Psoas muscle (tissue), 8 donors: ENCODE data around the gene ST6GALNAC6. TPM values are rescaled to one million over a fixed set of nuclear protein-coding genes. Genes with fewer than 3 reads are reported as not detected.
"Not testable (repeated sequence)": the region's sequence is repeated elsewhere in the genome, so short reads cannot be mapped to it uniquely, and the experiment has no call there.

Experiments
- ATAC-seq, 4 donors: fragments of 200-7000 bp; cut with Tn5 transposase; one replicate each; pipeline ENCODE4 v1.9.1; 2020; ENCODE audit warnings: moderate library complexity in 3 of 4, mild to moderate bottlenecking in 2 of 4
- DNase-seq, 2 donors: peaks; one replicate each; pipeline ENCODE4 v3.0.0-alpha.2; 2020
- H3K27ac ChIP-seq: fragments of 200-600 bp; one replicate; pipeline ENCODE4 v1.8.0; 2022
- H3K27me3 ChIP-seq, 3 donors: fragments of 200-600 bp in 1 of 3; one replicate each; pipeline versions ENCODE4 v1.6.1 to v1.8.0; 2013 to 2022; ENCODE audit warnings: low read length in 2 of 3, mild to moderate bottlenecking in 2 of 3, moderate library complexity in 1 of 3; ENCODE audit not compliant: insufficient read depth in 3 of 3
- H3K36me3 ChIP-seq, 2 donors: fragments of 200-600 bp in 1 of 2; one replicate each; pipeline versions ENCODE4 v1.6.1 to v1.8.0; 2013 to 2022; ENCODE audit warnings: low read depth in 1 of 2, mild to moderate bottlenecking in 1 of 2, moderate library complexity in 1 of 2; ENCODE audit not compliant: insufficient read depth in 1 of 2
- H3K4me1 ChIP-seq: fragments of 200-600 bp; one replicate; pipeline ENCODE4 v1.8.0; 2022
- H3K4me3 ChIP-seq: fragments of 200-600 bp; one replicate; pipeline ENCODE4 v1.8.0; 2022; ENCODE audit warnings: mild to moderate bottlenecking
- H3K9me3 ChIP-seq: fragments of 200-600 bp; one replicate; pipeline ENCODE4 v1.8.0; 2022
- WGBS, 3 donors: extraction: QIAGEN DNeasy Blood & Tissue Kit; methylation state at CpG; one replicate each; pipeline versions ENCODE4 v1.1.6 to v1.1.7; 2013; 5-methylcytosine and 5-hydroxymethylcytosine counted together
- intact Hi-C, 2 donors: fragments of 100-400 bp; cut with DNase I; formaldehyde crosslinking; loops; one replicate each; pipeline versions ENCODE4 v1.11.0 to v1.14.2; 2022
- polyA plus RNA-seq, 3 donors: library from polyadenylated mRNA; stranded (reverse); fragments of 200-250 nt; gene quantifications; one replicate each; pipeline ENCODE4 v1.2.3, GENCODE V29; 2013
- total RNA-seq, 4 donors: library from RNA; stranded (reverse); fragmentation: NEBNext Ultra II Directional in 2 of 4; extraction: Animal tissue kit (Norgen Biotek cat#: 25700) in 2 of 4; gene quantifications; one replicate each; pipeline versions ENCODE4 v1.2.1 to v1.2.4, GENCODE V29; 2021 to 2023
- TF ChIP-seq, protein P1 (sequence below): fragments of 200-600 bp; IDR thresholded peaks from one replicate; pipeline ENCODE4 v1.8.0; 2022; ENCODE audit warnings: antibody characterized with exemption
- donor health status: healthy with polysubstance abuse.
- donor health status: DM: no; HTN: no; CAD: no; lungs with moderate emphysema.
- donor health status: Bipolar disorder and iron deficiency.
- donor health status: healthy.
- donor health status: DM: yes; HTN: yes; CAD: no.
- donor health status: DM: no; HTN: no; CAD: no.
- donor health status: DM: no; HTN: no; CAD: no.
- donor health status: DM: yes; HTN: yes; CAD: no.

ST6GALNAC6 gene
- total and polyA plus RNA-seq, 7 donors = 18.5 to 35.5 (median 25.0) TPM

DNA sequence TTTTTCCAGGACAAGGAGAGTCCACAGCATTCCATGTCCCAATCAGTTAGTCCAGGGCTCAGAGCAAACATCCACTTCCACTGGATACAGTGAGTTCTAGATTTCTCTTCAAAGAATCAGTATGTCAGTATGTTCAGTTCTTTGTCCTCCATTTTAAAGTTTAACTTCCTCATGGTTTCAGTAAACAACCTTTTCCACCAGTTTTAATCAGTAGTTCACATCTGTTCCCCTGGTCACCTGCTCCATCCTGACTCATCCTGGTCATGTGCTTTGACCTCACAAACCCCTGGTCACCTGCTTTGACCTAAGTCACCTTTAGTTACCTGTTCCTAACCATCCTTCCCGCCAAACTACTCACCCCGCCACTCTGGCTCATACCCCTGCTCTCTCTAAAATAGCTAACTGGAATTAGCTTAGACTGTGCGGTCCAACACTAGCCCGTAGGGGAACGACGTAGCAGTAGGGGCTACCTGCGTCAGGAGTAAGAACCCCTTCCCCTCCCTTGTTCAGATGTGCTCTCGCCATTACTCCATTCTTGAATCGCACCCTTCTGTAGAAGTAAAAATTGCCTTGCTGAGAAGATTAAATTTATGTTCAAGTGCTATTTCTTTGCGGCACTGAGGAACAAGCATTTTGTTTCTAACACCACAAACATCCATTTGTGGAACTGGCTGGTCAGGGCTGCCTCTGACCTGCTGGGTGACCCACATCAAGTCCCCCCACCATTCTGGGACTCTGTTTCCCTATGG, 50.5 kb downstream of the ST6GALNAC6 start:
- TF ChIP-seq, protein P1, sequence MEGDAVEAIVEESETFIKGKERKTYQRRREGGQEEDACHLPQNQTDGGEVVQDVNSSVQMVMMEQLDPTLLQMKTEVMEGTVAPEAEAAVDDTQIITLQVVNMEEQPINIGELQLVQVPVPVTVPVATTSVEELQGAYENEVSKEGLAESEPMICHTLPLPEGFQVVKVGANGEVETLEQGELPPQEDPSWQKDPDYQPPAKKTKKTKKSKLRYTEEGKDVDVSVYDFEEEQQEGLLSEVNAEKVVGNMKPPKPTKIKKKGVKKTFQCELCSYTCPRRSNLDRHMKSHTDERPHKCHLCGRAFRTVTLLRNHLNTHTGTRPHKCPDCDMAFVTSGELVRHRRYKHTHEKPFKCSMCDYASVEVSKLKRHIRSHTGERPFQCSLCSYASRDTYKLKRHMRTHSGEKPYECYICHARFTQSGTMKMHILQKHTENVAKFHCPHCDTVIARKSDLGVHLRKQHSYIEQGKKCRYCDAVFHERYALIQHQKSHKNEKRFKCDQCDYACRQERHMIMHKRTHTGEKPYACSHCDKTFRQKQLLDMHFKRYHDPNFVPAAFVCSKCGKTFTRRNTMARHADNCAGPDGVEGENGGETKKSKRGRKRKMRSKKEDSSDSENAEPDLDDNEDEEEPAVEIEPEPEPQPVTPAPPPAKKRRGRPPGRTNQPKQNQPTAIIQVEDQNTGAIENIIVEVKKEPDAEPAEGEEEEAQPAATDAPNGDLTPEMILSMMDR = no peak
- Histone ChIP-seq H3K27me3 (no peaks in the 10 kb centered on the region), H3K36me3 (peaks cover 0 to 10% of the 10 kb centered on the region in 2 donors), H3K4me1 (peaks cover 8% of the 10 kb centered on the region), H3K4me3 (peak overlapping the region; percentile 74), H3K9me3 (no peaks in the 10 kb centered on the region), H3K27ac (peak overlapping the region; percentile 51)
- intact Hi-C loops = no loop called here
- DNase-seq = no peak
- ATAC-seq = no peak
- WGBS, 3 donors = 86 to 88% (median 87%) methylated on average over 10 of the region's 10 CpGs

DNA sequence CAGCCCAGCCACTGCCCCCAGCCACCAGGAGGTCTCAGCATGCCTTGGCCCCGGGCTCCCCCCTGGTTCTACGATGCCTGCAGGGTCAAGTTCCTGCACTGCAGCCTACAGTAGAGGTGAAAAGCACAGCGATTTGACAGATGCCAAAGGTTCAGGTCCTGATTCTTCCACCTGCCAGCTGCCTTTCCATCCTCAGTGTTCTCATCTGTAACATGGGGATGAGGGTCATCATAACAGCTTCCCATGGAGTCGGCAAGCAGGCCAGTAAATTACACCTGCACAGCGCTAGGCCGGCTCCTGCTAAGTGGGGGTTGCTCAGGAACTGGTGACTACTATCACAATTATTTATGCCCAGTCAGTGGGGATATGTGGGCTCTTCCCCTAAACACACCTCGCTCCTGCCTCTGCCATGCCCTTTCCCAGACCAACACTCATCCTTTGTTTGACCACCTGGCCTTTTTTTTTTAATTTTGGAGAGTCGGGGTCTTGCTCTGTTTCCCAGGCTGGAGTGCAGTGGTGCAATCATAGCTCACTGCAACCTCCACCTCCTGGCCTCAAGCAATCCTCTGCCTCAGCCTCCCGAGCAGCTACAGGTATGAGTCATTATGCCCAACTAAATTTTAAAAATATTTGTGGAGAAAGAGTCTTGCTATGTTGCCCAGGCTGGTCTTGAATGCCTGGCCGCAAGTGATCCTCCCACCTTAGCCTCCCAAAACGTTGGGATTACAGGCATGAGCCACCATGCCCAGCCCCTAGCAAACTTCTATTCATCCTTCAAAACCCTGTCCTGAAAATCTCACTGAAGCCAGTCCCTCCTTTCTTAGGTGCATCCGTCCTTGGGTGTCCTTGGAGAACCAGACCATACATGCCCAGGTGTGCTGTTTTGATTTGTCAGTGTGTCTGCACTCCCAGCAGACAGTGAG, 51.3 kb downstream of the ST6GALNAC6 start:
- H3K4me3 ChIP-seq = peak overlapping the region; percentile 74
- H3K27me3 ChIP-seq = no peaks in the 10 kb centered on the region
- TF ChIP-seq, protein P1 = no peak
- ATAC-seq (no peak), DNase-seq (no peak)
- WGBS, 3 donors = 76 to 77% (median 76%) methylated on average over 12 of the region's 12 CpGs
- H3K27ac ChIP-seq = no peak overlapping the region
- peaks cover 0 to 13% of the 10 kb centered on the region in 2 donors for H3K36me3 ChIP-seq
- no peaks in the 10 kb centered on the region for H3K9me3 ChIP-seq
- peaks cover 6% of the 10 kb centered on the region for H3K4me1 ChIP-seq
- intact Hi-C loops = no loop called here

DNA sequence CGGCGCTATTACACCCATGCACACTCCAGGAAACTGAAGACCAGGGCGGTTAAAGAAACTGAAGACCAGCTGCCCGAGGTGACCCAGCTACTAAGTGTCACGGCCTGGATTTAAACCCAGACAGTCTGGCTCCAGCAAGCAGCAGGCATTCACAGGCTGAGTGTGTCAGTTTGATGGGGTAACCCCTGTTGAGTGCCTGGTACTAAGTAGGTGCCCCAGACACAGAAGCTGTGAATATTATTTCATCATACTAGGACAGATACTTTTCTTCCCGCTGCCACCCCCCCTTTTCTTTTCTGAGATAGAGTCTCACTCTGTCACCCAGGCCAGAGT, 52.3 kb downstream of the ST6GALNAC6 start:
- Histone ChIP-seq H3K36me3 (peaks cover 0 to 18% of the 10 kb centered on the region in 2 donors), H3K27me3 (no peaks in the 10 kb centered on the region), H3K4me1 (peaks cover 6% of the 10 kb centered on the region), H3K9me3 (no peaks in the 10 kb centered on the region), H3K27ac (peak overlapping the region; percentile 62), H3K4me3 (peak overlapping the region; percentile 74)
- intact Hi-C loops = no loop called here
- DNase-seq = no peak
- TF ChIP-seq, protein P1 = no peak
- ATAC-seq = peak; percentile 46 to 71 (median 48)
- WGBS, 3 donors = 26 to 44% (median 35%) methylated on average over 6 of the region's 6 CpGs

DNA sequence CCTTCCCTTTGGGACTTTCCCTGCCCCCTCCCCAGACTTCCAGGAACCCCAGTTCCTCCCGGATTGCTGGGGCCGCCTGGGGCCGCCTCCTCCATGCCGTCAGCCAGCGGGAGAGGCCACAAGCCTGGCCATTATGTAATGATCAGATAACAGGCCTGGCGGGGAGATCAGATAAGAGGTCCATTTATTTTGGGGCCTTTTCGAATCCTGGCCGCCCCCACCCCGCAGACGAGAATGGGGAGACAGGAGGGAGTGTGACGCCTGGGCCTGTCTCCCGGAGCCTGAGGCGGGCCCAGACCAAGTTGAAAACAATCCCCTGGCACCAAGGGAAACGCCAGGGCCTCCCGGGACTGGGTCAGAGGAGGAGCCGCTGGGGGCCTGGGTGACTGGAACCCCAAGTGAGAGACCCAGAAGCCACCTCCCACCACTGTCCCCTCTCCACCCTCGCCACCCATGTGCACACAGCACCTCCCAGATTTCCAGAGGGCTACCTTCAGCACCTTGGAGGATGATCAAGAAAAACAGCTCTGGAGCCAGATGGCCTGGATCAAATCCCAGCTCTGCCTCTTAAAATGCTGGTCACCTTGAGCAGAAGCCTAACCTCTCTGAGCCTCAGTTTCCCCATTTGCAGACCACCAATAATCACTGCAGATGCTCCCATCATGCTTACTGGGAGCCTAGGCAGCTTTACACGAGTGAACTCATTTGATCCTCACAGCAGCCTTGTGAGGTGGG, 52.8 kb downstream of the ST6GALNAC6 start:
- intact Hi-C loops = no loop called here
- H3K9me3 ChIP-seq = no peaks in the 10 kb centered on the region
- H3K27me3 ChIP-seq = no peaks in the 10 kb centered on the region
- peak overlapping the region; percentile 74 for H3K4me3 ChIP-seq
- H3K4me1 ChIP-seq = peaks cover 6% of the 10 kb centered on the region
- peak; percentile 13 to 48 (median 22) for ATAC-seq
- TF ChIP-seq, protein P1 = no peak
- DNase-seq = peak in 1 of 2 donors; percentile 48
- H3K36me3 ChIP-seq = peaks cover 0 to 20% of the 10 kb centered on the region in 2 donors
- peak overlapping the region; percentile 62 for H3K27ac ChIP-seq
- 49 to 65% (median 57%) methylated on average over 17 to 18 of the region's 18 CpGs for WGBS, 3 donors

DNA sequence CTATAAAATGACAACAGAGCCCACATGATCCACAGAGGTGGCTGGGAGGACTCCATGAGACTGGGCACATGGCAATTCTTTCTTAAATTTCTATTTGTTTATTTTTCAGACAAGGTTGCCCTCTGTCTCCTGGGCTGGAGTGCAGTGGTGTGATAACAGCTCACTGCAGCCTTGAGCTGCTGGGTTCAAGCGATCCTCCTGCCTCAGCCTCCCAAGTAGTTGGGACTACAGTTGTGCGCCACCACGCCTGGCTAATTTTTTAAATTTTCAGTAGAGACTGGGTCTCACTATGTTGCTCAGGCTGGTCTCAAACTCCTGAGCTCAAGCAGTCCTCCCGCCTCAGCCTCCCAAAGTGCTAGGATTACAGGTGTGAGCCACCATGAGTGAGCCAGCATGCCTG, 53.8 kb downstream of the ST6GALNAC6 start:
- H3K27me3 ChIP-seq, DNase-seq, H3K9me3 ChIP-seq, ATAC-seq, H3K4me1 ChIP-seq, intact Hi-C loops: not testable (repeated sequence)
- WGBS, 3 donors = 96 to 100% (median 98%) methylated on average over 4 of the region's 4 CpGs
- Histone ChIP-seq H3K27ac (peak overlapping the region; percentile 62), H3K36me3 (peaks cover 0 to 24% of the 10 kb centered on the region in 2 donors), H3K4me3 (peak overlapping the region; percentile 74)
